GM20000 (cell line): Measurements from ENCODE around the gene PARD3.

Source experiments
- DNase-seq: peaks from one replicate; pipeline ENCODE4 v3.0.0; 2012; ENCODE audit warnings: low spot score
- TF ChIP-seq, protein P1 (sequence below): IDR thresholded peaks from 2 replicates; pipeline ENCODE4 v1.5.1; 2012; ENCODE audit warnings: mild to moderate bottlenecking, control low read depth; ENCODE audit errors: extremely low read depth, missing control alignments

The PARD3 gene

DNA sequence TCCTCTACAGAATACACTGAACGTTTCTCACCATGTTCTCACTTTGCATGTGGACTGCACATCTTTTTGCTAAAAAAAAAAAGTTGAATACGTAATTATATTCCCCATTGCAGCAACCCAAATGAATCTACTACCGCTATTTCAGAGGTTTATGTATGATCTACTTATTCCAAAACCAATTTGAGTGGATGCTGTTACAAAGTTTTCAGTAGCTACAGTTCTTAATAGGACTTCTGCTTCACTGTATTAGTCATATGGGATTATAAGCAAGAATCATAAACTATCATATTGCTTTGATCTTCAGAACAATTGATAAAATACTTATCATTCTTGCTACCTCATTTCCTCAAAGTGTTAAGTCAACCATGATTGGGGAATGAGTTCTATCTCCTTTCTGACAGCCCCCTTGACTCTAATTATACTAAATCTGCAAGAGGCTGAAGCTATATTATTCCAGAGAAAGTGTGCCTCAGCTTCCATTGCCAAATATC, 257.0 kb downstream of the PARD3 start:
- TF ChIP-seq, protein P1, sequence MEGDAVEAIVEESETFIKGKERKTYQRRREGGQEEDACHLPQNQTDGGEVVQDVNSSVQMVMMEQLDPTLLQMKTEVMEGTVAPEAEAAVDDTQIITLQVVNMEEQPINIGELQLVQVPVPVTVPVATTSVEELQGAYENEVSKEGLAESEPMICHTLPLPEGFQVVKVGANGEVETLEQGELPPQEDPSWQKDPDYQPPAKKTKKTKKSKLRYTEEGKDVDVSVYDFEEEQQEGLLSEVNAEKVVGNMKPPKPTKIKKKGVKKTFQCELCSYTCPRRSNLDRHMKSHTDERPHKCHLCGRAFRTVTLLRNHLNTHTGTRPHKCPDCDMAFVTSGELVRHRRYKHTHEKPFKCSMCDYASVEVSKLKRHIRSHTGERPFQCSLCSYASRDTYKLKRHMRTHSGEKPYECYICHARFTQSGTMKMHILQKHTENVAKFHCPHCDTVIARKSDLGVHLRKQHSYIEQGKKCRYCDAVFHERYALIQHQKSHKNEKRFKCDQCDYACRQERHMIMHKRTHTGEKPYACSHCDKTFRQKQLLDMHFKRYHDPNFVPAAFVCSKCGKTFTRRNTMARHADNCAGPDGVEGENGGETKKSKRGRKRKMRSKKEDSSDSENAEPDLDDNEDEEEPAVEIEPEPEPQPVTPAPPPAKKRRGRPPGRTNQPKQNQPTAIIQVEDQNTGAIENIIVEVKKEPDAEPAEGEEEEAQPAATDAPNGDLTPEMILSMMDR: no peak
- no peak for DNase-seq

DNA sequence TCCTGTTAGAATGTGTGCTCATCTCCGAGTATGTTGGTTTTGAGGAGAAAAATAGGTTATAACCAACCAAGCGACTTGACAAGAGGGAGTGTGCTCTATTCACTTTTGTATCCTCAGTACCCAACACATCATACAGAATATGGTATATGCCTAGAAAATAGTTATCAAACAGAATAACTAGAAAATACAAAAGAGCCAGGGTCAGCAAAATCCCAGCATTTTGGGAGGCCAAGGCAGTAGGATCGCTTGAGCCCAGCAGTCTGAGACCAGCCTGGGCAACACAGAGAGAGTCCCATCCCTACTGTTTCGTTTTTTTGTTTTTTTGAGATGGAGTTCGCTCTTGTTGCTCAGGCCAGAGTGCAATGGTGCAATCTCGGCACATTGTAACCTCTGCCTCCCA, 257.9 kb downstream of the PARD3 start:
- TF ChIP-seq, protein P1: no peak

DNA sequence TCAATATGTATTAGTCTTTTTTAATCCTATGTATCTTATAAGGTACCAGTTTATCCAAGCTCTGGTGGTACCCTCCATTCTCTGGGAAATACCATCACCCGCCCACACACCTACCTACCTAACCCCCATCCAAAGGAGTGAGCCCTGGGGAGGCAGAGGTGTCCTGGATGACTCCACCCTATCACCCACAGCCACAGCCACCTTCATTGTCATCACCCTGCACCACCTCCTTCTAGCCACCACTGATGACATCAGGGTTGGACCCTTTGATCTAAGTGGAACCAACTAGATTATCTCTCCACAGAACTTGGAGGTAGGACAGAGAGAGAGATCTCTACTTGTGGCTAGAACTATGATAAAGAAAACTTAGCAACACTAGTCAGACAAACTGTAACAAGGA, 259.4 kb downstream of the PARD3 start:
- TF ChIP-seq, protein P1: no peak
- DNase-seq: no peak

More for the DNA sequence above, 257.9 kb downstream of the PARD3 start:
- no peak for DNase-seq

DNA sequence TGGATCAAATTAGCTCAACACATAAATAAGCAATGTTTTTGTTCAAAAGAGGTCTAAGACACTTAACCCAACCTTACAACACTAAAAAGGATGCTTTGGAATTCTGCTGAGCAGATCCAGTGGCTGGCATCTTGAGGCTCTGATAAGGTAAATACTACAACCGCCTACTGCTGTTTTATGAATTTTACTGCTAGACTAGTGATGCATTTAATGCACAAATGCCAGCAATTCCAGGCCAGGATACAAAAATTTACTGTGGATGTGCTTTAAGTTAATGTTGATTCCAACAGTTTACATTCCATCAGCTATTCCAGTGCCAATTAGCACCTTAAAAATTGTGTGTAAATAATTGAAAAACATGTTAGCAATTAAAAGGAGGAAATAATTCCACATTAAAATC, 261.3 kb downstream of the PARD3 start:
- DNase-seq: no peak
- TF ChIP-seq, protein P1: no peak

DNA sequence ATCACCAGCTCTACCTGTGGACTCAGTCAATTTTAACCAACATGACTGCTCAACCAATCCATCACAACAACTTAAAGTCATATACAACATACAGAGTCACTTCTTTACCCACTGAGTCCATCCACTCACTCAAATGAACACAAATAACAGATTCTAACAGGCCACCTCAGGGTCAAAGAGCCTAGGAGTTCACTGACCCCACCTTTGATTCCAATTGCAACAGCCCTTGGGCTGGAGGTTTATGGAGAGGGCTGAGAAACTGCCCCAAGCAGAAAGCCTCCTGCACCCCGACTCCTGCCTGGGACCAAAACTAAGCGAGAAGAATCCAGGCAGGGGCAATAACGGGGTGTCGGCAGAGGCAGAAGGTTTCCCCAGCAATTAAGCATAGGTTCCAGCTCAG, 263.8 kb downstream of the PARD3 start:
- TF ChIP-seq, protein P1: no peak
- no peak for DNase-seq

DNA sequence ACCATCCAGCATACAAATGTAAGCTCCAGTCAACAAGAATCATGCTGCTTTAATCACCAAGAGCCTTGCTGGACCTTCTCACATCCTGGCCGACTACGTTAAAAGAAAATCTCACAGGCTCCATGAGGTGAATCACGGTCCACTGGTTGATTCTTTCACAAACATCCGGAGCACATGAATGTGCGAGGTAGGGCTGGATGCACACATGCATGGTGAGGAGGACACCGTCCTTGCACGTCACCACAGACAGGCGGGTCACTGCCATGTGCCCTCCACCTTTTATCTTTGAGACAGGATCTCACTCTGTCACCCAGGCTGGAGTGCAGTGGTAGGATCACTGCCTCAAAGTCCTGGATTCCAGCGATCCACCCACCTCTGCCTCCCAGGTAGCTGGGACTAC, 265.1 kb downstream of the PARD3 start:
- DNase-seq: no peak
- TF ChIP-seq, protein P1: no peak

DNA sequence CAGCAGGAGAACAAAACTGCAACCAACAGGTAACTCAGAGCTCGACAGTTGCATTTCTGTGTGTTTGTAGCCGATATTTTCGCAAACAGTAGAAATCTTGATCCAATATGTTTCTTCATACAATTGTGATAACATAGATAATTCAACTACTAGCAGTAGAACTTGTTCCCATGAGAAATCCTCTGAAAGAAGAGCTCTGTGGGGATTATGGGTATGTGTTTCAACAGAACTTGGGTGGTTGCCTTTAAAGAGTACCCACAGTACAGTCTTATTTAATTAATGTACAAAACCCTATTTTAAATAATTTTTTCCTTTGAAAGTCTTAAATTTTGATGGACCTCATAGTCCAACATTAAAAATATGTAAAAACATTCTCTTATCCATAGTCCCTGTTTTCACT, 266.1 kb downstream of the PARD3 start:
- TF ChIP-seq, protein P1: no peak
- no peak for DNase-seq
